SU-DHL-6 (cell line): Measurements from ENCODE around the gene IGLL5.

Source experiments
- CTCF ChIP-seq: fragments of 200-600 bp; sonication (generic); IDR thresholded peaks from one replicate; pipeline ENCODE4 v1.5.1; 2017; ENCODE audit warnings: antibody characterized with exemption, mild to moderate bottlenecking, low read length, moderate library complexity; ENCODE audit not compliant: insufficient read depth, poor library complexity, severe bottlenecking
- EZH2phosphoT487 ChIP-seq: fragments of 200-600 bp; sonication (generic), shearing (Covaris generic); conservative IDR thresholded peaks from 2 replicates; pipeline ENCODE4 v1.6.1; 2018; ENCODE audit warnings: mild to moderate bottlenecking, antibody characterized with exemption, low read length, moderate library complexity, mixed read lengths

- TF ChIP-seq CTCF (peak; percentile 87), EZH2phosphoT487 (no peak)
Measured at GRCh38 chr22:22935546-22936157, 48.0 kb downstream of the IGLL5 start.
